A673 (cell line): ENCODE data around the gene FRS3. TPM values are rescaled to one million over a fixed set of nuclear protein-coding genes. Genes with fewer than 3 reads are reported as not detected.

Source experiments
- BruUV-seq: library from RNA; stranded (reverse); fragments of 400-500 nt; replicated peaks from 2 replicates; lab custom pipeline; 2021; lab: Mats Ljungman, UMichigan
- CTCF ChIA-PET: fragments of 300-600 bp; sonication (Branson Sonifier 250); formaldehyde crosslinking; loops from one replicate; lab custom pipeline; 2022; ENCODE audit warnings: antibody characterized with exemption; lab: Charles Lee
- POLR2A ChIA-PET: fragments of 300-600 bp; sonication (Branson Sonifier 250); formaldehyde crosslinking; loops from one replicate; lab custom pipeline; 2022; ENCODE audit warnings: antibody characterized with exemption; ENCODE audit not compliant: low non-redundant PET; lab: Charles Lee
- DNase-seq: peaks from one replicate; pipeline ENCODE4 v3.0.0-alpha.2; 2015; ENCODE audit warnings: low spot score
- H3K27ac ChIP-seq: fragments of 200-600 bp; sonication (generic); 2 replicates; pipeline ENCODE4 v1.5.1; 2016; ENCODE audit warnings: mixed run types, low read depth, mild to moderate bottlenecking, mixed read lengths, antibody characterized with exemption, low read length; ENCODE audit not compliant: poor library complexity, severe bottlenecking
- H3K27me3 ChIP-seq: fragments of 200-600 bp; sonication (generic); replicated peaks from 2 replicates; pipeline ENCODE4 v1.6.1; 2017; ENCODE audit warnings: mixed run types, low read depth, mild to moderate bottlenecking, mixed read lengths, antibody characterized with exemption, low read length; ENCODE audit not compliant: insufficient read depth, poor library complexity
- H3K36me3 ChIP-seq: fragments of 200-600 bp; sonication (generic); 2 replicates; pipeline ENCODE4 v1.6.1; 2016; ENCODE audit warnings: mixed run types, mild to moderate bottlenecking, mixed read lengths, antibody characterized with exemption, low read length; ENCODE audit not compliant: insufficient read depth, poor library complexity, severe bottlenecking
- H3K4me1 ChIP-seq: fragments of 200-600 bp; sonication (generic); 2 replicates; pipeline ENCODE4 v1.6.1; 2017; ENCODE audit warnings: mixed run types, mild to moderate bottlenecking, mixed read lengths, antibody characterized with exemption, low read length; ENCODE audit not compliant: insufficient read depth, poor library complexity, severe bottlenecking
- H3K4me3 ChIP-seq: fragments of 200-600 bp; sonication (generic); 2 replicates; pipeline ENCODE4 v1.5.1; 2016; ENCODE audit warnings: low read depth, mixed run types, mild to moderate bottlenecking, mixed read lengths, low read length; ENCODE audit not compliant: poor library complexity, severe bottlenecking
- H3K9me3 ChIP-seq: fragments of 200-600 bp; sonication (generic); 2 replicates; pipeline ENCODE4 v1.6.1; 2016; ENCODE audit warnings: mixed run types, low read depth, mild to moderate bottlenecking, mixed read lengths, antibody characterized with exemption, low read length; ENCODE audit not compliant: poor library complexity, severe bottlenecking
- EZH2 ChIP-seq: fragments of 200-600 bp; sonication (generic); IDR thresholded peaks from 2 replicates; pipeline ENCODE4 v1.6.1; 2017; ENCODE audit warnings: borderline replicate concordance, low read depth, mild to moderate bottlenecking, mixed read lengths, antibody characterized with exemption, low read length; ENCODE audit not compliant: poor library complexity, severe bottlenecking
- intact Hi-C: fragments of 100-400 bp; cut with micrococcal nuclease; formaldehyde crosslinking; loops from one replicate; pipeline ENCODE4 v1.10.0; 2022; ENCODE audit not compliant: unreplicated experiment
- total RNA-seq: library from RNA; stranded (reverse); gene quantifications from 2 replicates; pipeline ENCODE4 v1.2.3, GENCODE V29; 2021
- TF ChIP-seq, protein P1 (sequence below): fragments of 300-800, 200-600 bp; sonication (generic); conservative IDR thresholded peaks from 2 replicates; pipeline ENCODE4 v1.5.1; 2017; ENCODE audit warnings: low read depth, mild to moderate bottlenecking, antibody characterized with exemption, low read length, moderate library complexity, mixed read lengths

FRS3 gene
- total RNA-seq, 1 experiment from 2014 or later, result 3.0 TPM

DNA sequence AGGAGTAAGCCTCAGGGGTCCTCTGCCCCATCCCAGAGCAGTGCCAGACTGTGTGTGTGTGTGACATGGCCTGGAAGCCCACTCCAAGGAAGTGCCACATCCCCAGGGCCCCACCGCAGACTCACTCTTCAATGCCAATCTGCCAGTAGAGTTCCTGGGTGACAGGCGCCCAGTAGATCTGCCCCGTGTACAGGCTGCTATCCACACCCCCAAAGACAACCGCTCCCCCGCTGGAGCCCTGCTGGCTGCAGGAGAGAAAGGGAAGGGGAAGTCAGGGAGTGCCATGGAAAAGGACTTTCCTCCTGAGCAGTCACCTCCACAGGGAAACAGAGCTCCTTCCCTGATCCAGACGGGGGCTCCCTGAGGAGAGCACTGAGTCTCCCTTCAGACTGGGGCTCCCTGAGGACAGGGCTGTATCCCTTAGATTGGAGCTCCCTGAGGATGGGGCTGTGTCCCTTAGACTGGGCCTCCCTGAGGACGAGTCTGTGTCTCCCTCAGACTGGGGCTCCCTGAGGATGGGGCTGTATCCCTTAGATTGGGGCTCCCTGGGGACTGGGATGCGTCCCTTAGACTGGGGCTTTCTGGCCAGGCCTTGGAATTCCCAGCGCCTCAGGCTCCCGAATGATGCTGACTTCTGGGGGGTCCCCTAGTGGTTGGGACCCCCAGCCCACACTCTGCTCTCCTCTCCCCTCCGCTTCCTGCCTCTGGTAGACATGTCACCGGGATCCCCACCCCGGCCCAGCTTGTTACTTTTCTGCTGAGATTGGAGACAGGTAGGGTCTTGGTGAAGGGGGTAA, 39.1 kb downstream of the FRS3 start:
- POLR2A ChIA-PET, result no interaction called here
- TF ChIP-seq EZH2, result no peak
- Histone ChIP-seq H3K4me1 (peaks cover 8% of the 10 kb centered on the region), H3K9me3 (no peaks in the 10 kb centered on the region), H3K27ac (no peak overlapping the region), H3K36me3 (no peaks in the 10 kb centered on the region), H3K4me3 (no peak overlapping the region), H3K27me3 (no peaks in the 10 kb centered on the region)
- no peak for DNase-seq
- intact Hi-C loops, result no loop called here
- BruUV-seq, result no TSS peak
- CTCF ChIA-PET, result no interaction called here

DNA sequence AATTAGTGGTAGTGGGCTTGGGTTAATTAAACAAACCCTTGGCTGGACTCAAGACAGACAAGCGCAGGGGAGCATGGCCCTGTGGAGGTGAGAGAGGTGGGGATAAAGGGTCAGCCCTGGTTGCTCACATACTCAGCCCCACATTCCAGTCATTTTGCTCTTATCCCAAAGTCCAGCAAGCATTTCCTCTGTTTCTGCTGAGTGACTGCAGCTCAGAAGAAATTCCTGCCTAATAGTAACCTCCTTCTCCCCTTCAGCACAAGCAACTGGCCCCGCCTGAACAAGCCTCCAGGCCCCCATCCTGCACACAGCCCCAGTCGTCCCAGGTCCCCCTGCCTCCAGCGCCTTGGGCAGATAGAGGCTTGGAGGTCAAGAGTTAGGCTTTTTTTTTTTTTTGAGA, 40.7 kb downstream of the FRS3 start:
- Histone ChIP-seq H3K27me3 (no peaks in the 10 kb centered on the region), H3K4me3 (no peak overlapping the region), H3K4me1 (peaks cover 9% of the 10 kb centered on the region), H3K27ac (no peak overlapping the region), H3K9me3 (no peaks in the 10 kb centered on the region), H3K36me3 (no peaks in the 10 kb centered on the region)
- ChIA-PET POLR2A (no interaction called here), CTCF (no interaction called here)
- no TSS peak for BruUV-seq
- intact Hi-C loops, result no loop called here
- TF ChIP-seq, protein P1, sequence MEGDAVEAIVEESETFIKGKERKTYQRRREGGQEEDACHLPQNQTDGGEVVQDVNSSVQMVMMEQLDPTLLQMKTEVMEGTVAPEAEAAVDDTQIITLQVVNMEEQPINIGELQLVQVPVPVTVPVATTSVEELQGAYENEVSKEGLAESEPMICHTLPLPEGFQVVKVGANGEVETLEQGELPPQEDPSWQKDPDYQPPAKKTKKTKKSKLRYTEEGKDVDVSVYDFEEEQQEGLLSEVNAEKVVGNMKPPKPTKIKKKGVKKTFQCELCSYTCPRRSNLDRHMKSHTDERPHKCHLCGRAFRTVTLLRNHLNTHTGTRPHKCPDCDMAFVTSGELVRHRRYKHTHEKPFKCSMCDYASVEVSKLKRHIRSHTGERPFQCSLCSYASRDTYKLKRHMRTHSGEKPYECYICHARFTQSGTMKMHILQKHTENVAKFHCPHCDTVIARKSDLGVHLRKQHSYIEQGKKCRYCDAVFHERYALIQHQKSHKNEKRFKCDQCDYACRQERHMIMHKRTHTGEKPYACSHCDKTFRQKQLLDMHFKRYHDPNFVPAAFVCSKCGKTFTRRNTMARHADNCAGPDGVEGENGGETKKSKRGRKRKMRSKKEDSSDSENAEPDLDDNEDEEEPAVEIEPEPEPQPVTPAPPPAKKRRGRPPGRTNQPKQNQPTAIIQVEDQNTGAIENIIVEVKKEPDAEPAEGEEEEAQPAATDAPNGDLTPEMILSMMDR, result no peak
- TF ChIP-seq EZH2, result no peak
- DNase-seq, result no peak

DNA sequence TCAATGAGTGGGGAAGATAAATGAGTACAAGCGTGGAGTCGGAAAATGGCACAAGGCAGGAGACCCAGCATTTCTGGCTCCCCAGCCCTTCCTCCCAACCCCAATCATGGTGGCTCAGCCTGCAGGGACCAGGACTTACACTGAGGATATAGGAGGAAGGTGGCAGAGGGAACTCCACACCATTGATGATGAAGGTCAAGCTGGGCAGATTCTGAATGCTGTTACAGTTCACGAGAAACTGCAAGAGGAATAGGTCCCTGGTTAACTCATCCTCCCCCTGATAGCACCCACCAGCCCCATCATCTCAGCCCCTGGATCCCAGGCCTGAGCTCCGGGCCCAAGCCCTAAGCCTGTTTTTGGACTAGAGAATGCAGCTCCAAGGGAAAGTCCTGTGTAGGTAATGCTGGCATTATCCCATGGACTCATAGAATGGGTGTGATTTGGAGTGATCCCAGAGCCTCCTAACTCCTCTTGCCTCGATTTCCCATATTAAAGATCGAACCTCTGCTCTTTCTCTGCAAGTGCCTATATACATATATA, 42.0 kb downstream of the FRS3 start:
- no TSS peak for BruUV-seq
- CTCF ChIA-PET, result no interaction called here
- no peaks in the 10 kb centered on the region for H3K9me3 ChIP-seq
- H3K4me1 ChIP-seq, result peaks cover 22% of the 10 kb centered on the region
- no peak overlapping the region for H3K4me3 ChIP-seq
- TF ChIP-seq, protein P1, result no peak
- no peak for TF ChIP-seq EZH2
- DNase-seq, result no peak
- H3K36me3 ChIP-seq, result no peaks in the 10 kb centered on the region
- intact Hi-C loops, result no loop called here
- POLR2A ChIA-PET, result no interaction called here
- no peak overlapping the region for H3K27ac ChIP-seq
- H3K27me3 ChIP-seq, result no peaks in the 10 kb centered on the region
